ENCODE measurements around the gene KLRD1.

The KLRD1 gene, protein sequence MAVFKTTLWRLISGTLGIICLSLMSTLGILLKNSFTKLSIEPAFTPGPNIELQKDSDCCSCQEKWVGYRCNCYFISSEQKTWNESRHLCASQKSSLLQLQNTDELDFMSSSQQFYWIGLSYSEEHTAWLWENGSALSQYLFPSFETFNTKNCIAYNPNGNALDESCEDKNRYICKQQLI

DNA sequence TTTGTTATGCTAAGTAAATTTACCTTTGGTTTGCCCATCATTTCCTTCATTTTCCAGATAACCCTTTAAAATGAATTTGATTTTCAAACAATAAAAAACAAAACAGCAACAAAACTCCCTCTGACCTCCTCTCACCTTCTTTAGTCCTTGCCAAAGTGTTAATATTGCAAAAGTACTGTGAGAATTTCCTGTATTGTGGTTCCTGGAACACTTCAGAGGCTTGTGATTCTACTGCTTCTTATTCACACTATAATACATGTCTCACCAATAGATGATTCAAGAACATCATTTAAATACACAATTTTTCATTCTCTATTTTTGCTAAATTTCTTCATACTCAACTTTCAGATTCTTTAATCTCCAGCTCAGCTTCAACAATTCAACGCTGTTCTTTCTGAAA is at the start of gene KLRD1:
TSS of gene KLRD1 (plus strand) at position 241 of the 400 bp plus-strand sequence. CDS start 208 bp downstream, outside the sequence.
- no peak for TF ChIP-seq BACH2 (CRISPR knock-in tag; IDR thresholded peaks at IDR 0.05; ENCODE audit: borderline replicate concordance)
- no peak for TF ChIP-seq ZC3H10 (CRISPR knock-in tag; IDR thresholded peaks at IDR 0.05)
- no peak for ATAC-seq

- ATAC-seq: no peak
Measured at GRCh38 chr12:10260927-10261326, 46.7 kb upstream of the KLRD1 start.

DNA sequence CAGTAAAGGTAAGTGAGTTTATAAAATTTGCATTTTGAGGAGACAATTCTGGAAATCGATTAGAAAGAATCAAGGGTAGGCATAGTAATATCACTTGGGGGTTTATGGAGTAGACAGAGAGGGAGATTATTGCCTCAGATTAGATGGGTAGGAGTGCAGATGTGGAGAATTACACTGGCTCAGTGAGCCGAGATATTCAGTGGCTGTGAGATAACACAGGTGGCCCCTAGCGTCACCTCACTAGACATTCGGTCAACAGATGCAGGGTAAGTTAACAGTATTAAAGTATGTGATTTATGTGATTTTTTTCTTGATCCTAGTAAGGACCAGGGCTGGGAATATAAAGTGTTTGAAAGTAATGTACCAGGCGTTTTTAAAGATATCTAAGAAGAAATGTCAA is 39.6 kb upstream of the KLRD1 start:
- TF ChIP-seq ZFP3 (CRISPR knock-in tag; IDR thresholded peaks at IDR 0.05) (no peak), ISL1 (CRISPR knock-in tag; IDR thresholded peaks at IDR 0.05) (no peak), SNAI2 (CRISPR knock-in tag; IDR thresholded peaks at IDR 0.05) (no peak), CSDC2 (CRISPR knock-in tag; IDR thresholded peaks at IDR 0.05) (no peak), CSRNP3 (CRISPR knock-in tag; IDR thresholded peaks at IDR 0.05) (no peak), BACH2 (CRISPR knock-in tag; IDR thresholded peaks at IDR 0.05; ENCODE audit: borderline replicate concordance) (no peak), ZNF565 (CRISPR knock-in tag; conservative IDR thresholded peaks at IDR 0.05; ENCODE audit: low read depth) (no peak), ZFP30 (CRISPR knock-in tag; IDR thresholded peaks at IDR 0.05) (no peak), RARB (CRISPR knock-in tag; IDR thresholded peaks at IDR 0.05) (no peak), TOX (CRISPR knock-in tag; IDR thresholded peaks at IDR 0.05; ENCODE audit: borderline replicate concordance) (no peak)
- TF ChIP-seq, protein P1, sequence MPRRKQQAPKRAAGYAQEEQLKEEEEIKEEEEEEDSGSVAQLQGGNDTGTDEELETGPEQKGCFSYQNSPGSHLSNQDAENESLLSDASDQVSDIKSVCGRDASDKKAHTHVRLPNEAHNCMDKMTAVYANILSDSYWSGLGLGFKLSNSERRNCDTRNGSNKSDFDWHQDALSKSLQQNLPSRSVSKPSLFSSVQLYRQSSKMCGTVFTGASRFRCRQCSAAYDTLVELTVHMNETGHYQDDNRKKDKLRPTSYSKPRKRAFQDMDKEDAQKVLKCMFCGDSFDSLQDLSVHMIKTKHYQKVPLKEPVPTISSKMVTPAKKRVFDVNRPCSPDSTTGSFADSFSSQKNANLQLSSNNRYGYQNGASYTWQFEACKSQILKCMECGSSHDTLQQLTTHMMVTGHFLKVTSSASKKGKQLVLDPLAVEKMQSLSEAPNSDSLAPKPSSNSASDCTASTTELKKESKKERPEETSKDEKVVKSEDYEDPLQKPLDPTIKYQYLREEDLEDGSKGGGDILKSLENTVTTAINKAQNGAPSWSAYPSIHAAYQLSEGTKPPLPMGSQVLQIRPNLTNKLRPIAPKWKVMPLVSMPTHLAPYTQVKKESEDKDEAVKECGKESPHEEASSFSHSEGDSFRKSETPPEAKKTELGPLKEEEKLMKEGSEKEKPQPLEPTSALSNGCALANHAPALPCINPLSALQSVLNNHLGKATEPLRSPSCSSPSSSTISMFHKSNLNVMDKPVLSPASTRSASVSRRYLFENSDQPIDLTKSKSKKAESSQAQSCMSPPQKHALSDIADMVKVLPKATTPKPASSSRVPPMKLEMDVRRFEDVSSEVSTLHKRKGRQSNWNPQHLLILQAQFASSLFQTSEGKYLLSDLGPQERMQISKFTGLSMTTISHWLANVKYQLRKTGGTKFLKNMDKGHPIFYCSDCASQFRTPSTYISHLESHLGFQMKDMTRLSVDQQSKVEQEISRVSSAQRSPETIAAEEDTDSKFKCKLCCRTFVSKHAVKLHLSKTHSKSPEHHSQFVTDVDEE (CRISPR knock-in tag; IDR thresholded peaks at IDR 0.05): no peak
- ATAC-seq: no peak

More at GRCh38 chr12:10260927-10261326, 46.7 kb upstream of the KLRD1 start:
- TF ChIP-seq ISL1 (CRISPR knock-in tag; IDR thresholded peaks at IDR 0.05): no peak
- no peak for TF ChIP-seq GLIS3 (CRISPR knock-in tag; IDR thresholded peaks at IDR 0.05)
- TF ChIP-seq CSDC2 (CRISPR knock-in tag; IDR thresholded peaks at IDR 0.05): no peak
- TF ChIP-seq PATZ1 (CRISPR knock-in tag; IDR thresholded peaks at IDR 0.05; ENCODE audit: borderline replicate concordance): no peak
- no peak for TF ChIP-seq ZC3H10 (CRISPR knock-in tag; IDR thresholded peaks at IDR 0.05)
- no peak for TF ChIP-seq ZNF8 (CRISPR knock-in tag; IDR thresholded peaks at IDR 0.05)
- TF ChIP-seq PPARA (CRISPR knock-in tag; IDR thresholded peaks at IDR 0.05; ENCODE audit: borderline replicate concordance): no peak
- TF ChIP-seq, protein P2, sequence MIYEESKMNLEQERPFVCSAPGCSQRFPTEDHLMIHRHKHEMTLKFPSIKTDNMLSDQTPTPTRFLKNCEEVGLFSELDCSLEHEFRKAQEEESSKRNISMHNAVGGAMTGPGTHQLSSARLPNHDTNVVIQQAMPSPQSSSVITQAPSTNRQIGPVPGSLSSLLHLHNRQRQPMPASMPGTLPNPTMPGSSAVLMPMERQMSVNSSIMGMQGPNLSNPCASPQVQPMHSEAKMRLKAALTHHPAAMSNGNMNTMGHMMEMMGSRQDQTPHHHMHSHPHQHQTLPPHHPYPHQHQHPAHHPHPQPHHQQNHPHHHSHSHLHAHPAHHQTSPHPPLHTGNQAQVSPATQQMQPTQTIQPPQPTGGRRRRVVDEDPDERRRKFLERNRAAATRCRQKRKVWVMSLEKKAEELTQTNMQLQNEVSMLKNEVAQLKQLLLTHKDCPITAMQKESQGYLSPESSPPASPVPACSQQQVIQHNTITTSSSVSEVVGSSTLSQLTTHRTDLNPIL (CRISPR knock-in tag; IDR thresholded peaks at IDR 0.05; ENCODE audit: low read depth): no peak

DNA sequence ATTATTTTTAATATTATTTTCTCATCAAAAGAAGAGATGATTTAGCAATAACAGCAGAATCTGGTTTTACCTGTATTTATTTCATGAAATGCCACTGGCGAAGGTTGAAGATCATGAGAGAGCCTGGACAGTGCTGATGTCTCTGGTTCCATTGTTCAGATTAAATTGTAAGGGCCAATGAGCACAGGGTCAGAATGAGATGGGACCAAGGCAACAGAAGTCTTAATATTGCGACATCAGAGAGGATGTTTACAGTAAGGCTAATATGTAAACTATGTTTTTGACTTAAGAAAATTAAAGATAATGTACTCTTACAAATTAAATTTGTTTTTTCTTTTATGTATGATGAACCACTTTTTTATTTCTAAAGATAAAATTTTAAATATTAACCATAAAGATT is 35.2 kb upstream of the KLRD1 start:
- TF ChIP-seq OSR1 (CRISPR knock-in tag; IDR thresholded peaks at IDR 0.05): no peak
- no peak for TF ChIP-seq ZC3H10 (CRISPR knock-in tag; IDR thresholded peaks at IDR 0.05)
- TF ChIP-seq ARNTL (CRISPR knock-in tag; IDR thresholded peaks at IDR 0.05; ENCODE audit: borderline replicate concordance, low read depth): no peak
- TF ChIP-seq TOX (CRISPR knock-in tag; IDR thresholded peaks at IDR 0.05; ENCODE audit: borderline replicate concordance): no peak
- no peak for TF ChIP-seq CSRNP3 (CRISPR knock-in tag; IDR thresholded peaks at IDR 0.05)
- TF ChIP-seq ESRRG (CRISPR knock-in tag; IDR thresholded peaks at IDR 0.05): no peak
- TF ChIP-seq ZFP30 (CRISPR knock-in tag; IDR thresholded peaks at IDR 0.05): no peak
- TF ChIP-seq TCF4 (CRISPR knock-in tag; IDR thresholded peaks at IDR 0.05; ENCODE audit: borderline replicate concordance): no peak
- no peak for TF ChIP-seq RARB (CRISPR knock-in tag; IDR thresholded peaks at IDR 0.05)
- TF ChIP-seq ISL1 (CRISPR knock-in tag; IDR thresholded peaks at IDR 0.05): no peak
- ATAC-seq: no peak
